Neuronal stem cell (in vitro differentiated cells): ENCODE results near the gene GOLGA6A.

Source experiments
- DNase-seq: peaks from one replicate; pipeline ENCODE4 v3.0.0-alpha.2; 2013; ENCODE audit warnings: low spot score
- H2AFZ ChIP-seq: one replicate; pipeline ENCODE4 v1.6.1; 2013; ENCODE audit warnings: mild to moderate bottlenecking, low read length, inconsistent platforms
- H2AK5ac ChIP-seq: 2 replicates; pipeline ENCODE4 v1.6.1; 2013; ENCODE audit warnings: low read depth, mild to moderate bottlenecking, inconsistent platforms, low read length, moderate library complexity, mixed read lengths
- H2BK120ac ChIP-seq: 2 replicates; pipeline ENCODE4 v1.6.1; 2013; ENCODE audit warnings: low read depth, mild to moderate bottlenecking, inconsistent platforms, low read length, moderate library complexity, mixed read lengths
- H2BK12ac ChIP-seq: one replicate; pipeline ENCODE4 v1.6.1; 2013; ENCODE audit warnings: low read length, inconsistent platforms
- H2BK15ac ChIP-seq: 2 replicates; pipeline ENCODE4 v1.6.1; 2013; ENCODE audit warnings: mild to moderate bottlenecking, low read length, inconsistent platforms, mixed read lengths
- H2BK5ac ChIP-seq: one replicate; pipeline ENCODE4 v1.6.1; 2013; ENCODE audit warnings: inconsistent platforms, mild to moderate bottlenecking, low read length, moderate library complexity
- H3K14ac ChIP-seq: one replicate; pipeline ENCODE4 v1.6.1; 2013; ENCODE audit warnings: low read length, inconsistent platforms
- H3K18ac ChIP-seq: 2 replicates; pipeline ENCODE4 v1.6.1; 2013; ENCODE audit warnings: low read length, inconsistent platforms
- H3K23ac ChIP-seq: 2 replicates; pipeline ENCODE4 v1.6.1; 2013; ENCODE audit warnings: low read depth, mild to moderate bottlenecking, mixed read lengths, low read length, inconsistent platforms; ENCODE audit not compliant: poor library complexity
- H3K27ac ChIP-seq: replicated peaks from 3 replicates; pipeline ENCODE4 v1.5.1; 2013; ENCODE audit warnings: low read length, inconsistent platforms
- H3K27me3 ChIP-seq, 3 experiments: 2 replicates each; pipeline ENCODE4 v1.6.1; 2013; ENCODE audit warnings: low read length in 3 of 3, mild to moderate bottlenecking in 2 of 3, inconsistent platforms in 1 of 3, low read depth in 1 of 3, mixed read lengths in 1 of 3, moderate library complexity in 1 of 3; ENCODE audit not compliant: control insufficient read depth in 3 of 3, insufficient read depth in 3 of 3
- H3K36me3 ChIP-seq, 2 donors: replicated peaks in 1 of 2; 2 replicates each; pipeline ENCODE4 v1.6.1; 2013; ENCODE audit warnings: low read length in 2 of 2; ENCODE audit not compliant: control insufficient read depth in 2 of 2, insufficient read depth in 2 of 2
- H3K4ac ChIP-seq: 2 replicates; pipeline ENCODE4 v1.6.1; 2013; ENCODE audit warnings: inconsistent platforms, mild to moderate bottlenecking, low read length, moderate library complexity
- H3K4me1 ChIP-seq, 2 donors: 1 replicate in 1 of 2; 2 replicates in 1 of 2; pipeline ENCODE4 v1.6.1; 2013; ENCODE audit warnings: low read length in 2 of 2, low read depth in 1 of 2; ENCODE audit not compliant: control insufficient read depth in 2 of 2, insufficient read depth in 1 of 2
- H3K4me2 ChIP-seq: one replicate; pipeline ENCODE4 v1.6.1; 2013; ENCODE audit warnings: mild to moderate bottlenecking, low read length, inconsistent platforms; ENCODE audit not compliant: insufficient read depth, poor library complexity, severe bottlenecking
- H3K4me3 ChIP-seq, 2 donors: 2 replicates each; pipeline ENCODE4 v1.5.1; 2013; ENCODE audit warnings: low read length in 2 of 2, mild to moderate bottlenecking in 2 of 2, inconsistent platforms in 1 of 2, moderate library complexity in 1 of 2
- H3K79me1 ChIP-seq: one replicate; pipeline ENCODE4 v1.6.1; 2013; ENCODE audit warnings: low read depth, mild to moderate bottlenecking, inconsistent platforms, low read length, moderate library complexity
- H3K9ac ChIP-seq: one replicate; pipeline ENCODE4 v1.6.1; 2013; ENCODE audit warnings: mild to moderate bottlenecking, low read depth, low read length, inconsistent platforms; ENCODE audit not compliant: poor library complexity
- H3K9me3 ChIP-seq, 2 donors: replicated peaks in 1 of 2; 2 replicates each; pipeline versions ENCODE3 to v1.6.1; 2013; ENCODE audit warnings: low read length in 2 of 2, mild to moderate bottlenecking in 2 of 2, inconsistent platforms in 1 of 2, low read depth in 1 of 2, mixed read lengths in 1 of 2, moderate library complexity in 1 of 2; ENCODE audit not compliant: control insufficient read depth in 2 of 2, insufficient read depth in 1 of 2
- H4K8ac ChIP-seq: one replicate; pipeline ENCODE4 v1.6.1; 2013; ENCODE audit warnings: low read depth, mild to moderate bottlenecking, inconsistent platforms, low read length, moderate library complexity
- H4K91ac ChIP-seq: one replicate; pipeline ENCODE4 v1.6.1; 2013; ENCODE audit warnings: low read length, low read depth, mild to moderate bottlenecking, inconsistent platforms; ENCODE audit not compliant: poor library complexity
- WGBS, 2 donors: extraction: QIAGEN DNeasy Blood & Tissue Kit; methylation state at CpG; one replicate each; pipeline ENCODE4 v1.1.7; 2013; ENCODE audit warnings: missing lambda C conversion rate in 2 of 2, mixed read lengths in 1 of 2; ENCODE audit not compliant: insufficient read length in 2 of 2, insufficient replicate concordance in 1 of 2; ENCODE audit errors: extremely low coverage in 2 of 2; 5-methylcytosine and 5-hydroxymethylcytosine counted together

GOLGA6A gene

GRCh38 chr15:74123658-74124057 lies 41.3 kb upstream of the GOLGA6A start:
- no peak overlapping the region for H4K91ac ChIP-seq
- no peak overlapping the region for H3K4ac ChIP-seq
- no peak overlapping the region for H2BK15ac ChIP-seq
- no peak overlapping the region for H3K14ac ChIP-seq
- no CpG with 5 or more reads among the region's 4 CpGs for WGBS, 2 donors
- no peak overlapping the region for H3K23ac ChIP-seq
- no peak overlapping the region for H2AFZ ChIP-seq
- no peak overlapping the region for H2BK12ac ChIP-seq
- no peak overlapping the region for H3K9ac ChIP-seq
- H4K8ac ChIP-seq: no peak overlapping the region
- H3K36me3 ChIP-seq: no peaks in the 10 kb centered on the region
- no peak overlapping the region for H2BK5ac ChIP-seq
- H3K18ac ChIP-seq: no peak overlapping the region
- H3K9me3 ChIP-seq: no peaks in the 10 kb centered on the region
- no peak overlapping the region for H3K4me3 ChIP-seq
- H2BK120ac ChIP-seq: no peak overlapping the region
- H2AK5ac ChIP-seq: no peak overlapping the region
- H3K79me1 ChIP-seq: no peaks in the 10 kb centered on the region
- H3K4me2 ChIP-seq: no peak overlapping the region
- H3K4me1 ChIP-seq: peaks cover 14 to 22% of the 10 kb centered on the region in 2 donors
- H3K27me3 ChIP-seq: peaks cover 8 to 18% (median 12%) of the 10 kb centered on the region in 3 experiments
- H3K27ac ChIP-seq: no peak overlapping the region
- DNase-seq: no peak

DNA sequence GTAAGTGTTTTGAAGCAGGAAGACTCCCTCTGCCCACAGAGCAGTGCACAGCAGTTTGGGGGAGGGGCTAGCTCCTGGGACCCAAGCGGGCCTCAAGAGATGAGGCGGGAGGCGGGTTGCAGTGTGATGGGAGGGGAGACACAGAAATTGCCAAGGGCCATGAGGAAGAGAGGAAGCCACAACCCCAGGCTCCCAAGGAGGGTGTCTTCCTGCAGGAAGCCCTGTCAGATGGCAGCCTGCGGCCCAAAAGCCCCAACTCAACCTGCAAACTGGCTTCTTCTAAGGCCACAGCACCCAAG lies 40.7 kb upstream of the GOLGA6A start:
- Histone ChIP-seq H3K4me1 (peaks cover 11 to 19% of the 10 kb centered on the region in 2 donors), H3K4me2 (no peak overlapping the region), H3K27me3 (peaks cover 2 to 12% (median 6%) of the 10 kb centered on the region in 3 experiments), H3K36me3 (no peaks in the 10 kb centered on the region), H3K23ac (no peak overlapping the region), H2BK15ac (no peak overlapping the region), H3K79me1 (no peaks in the 10 kb centered on the region), H3K14ac (no peak overlapping the region), H3K9ac (no peak overlapping the region), H2BK12ac (no peak overlapping the region), H2BK120ac (no peak overlapping the region), H2AFZ (peak overlapping the region; percentile 83), H3K18ac (peak overlapping the region; percentile 9), H3K4ac (no peak overlapping the region), H3K27ac (no peak overlapping the region), H3K4me3 (no peak overlapping the region), H4K8ac (no peak overlapping the region), H2AK5ac (no peak overlapping the region), H3K9me3 (no peaks in the 10 kb centered on the region), H4K91ac (no peak overlapping the region), H2BK5ac (no peak overlapping the region)
- no CpG with 5 or more reads among the region's 4 CpGs for WGBS, 2 donors
- DNase-seq: no peak

DNA sequence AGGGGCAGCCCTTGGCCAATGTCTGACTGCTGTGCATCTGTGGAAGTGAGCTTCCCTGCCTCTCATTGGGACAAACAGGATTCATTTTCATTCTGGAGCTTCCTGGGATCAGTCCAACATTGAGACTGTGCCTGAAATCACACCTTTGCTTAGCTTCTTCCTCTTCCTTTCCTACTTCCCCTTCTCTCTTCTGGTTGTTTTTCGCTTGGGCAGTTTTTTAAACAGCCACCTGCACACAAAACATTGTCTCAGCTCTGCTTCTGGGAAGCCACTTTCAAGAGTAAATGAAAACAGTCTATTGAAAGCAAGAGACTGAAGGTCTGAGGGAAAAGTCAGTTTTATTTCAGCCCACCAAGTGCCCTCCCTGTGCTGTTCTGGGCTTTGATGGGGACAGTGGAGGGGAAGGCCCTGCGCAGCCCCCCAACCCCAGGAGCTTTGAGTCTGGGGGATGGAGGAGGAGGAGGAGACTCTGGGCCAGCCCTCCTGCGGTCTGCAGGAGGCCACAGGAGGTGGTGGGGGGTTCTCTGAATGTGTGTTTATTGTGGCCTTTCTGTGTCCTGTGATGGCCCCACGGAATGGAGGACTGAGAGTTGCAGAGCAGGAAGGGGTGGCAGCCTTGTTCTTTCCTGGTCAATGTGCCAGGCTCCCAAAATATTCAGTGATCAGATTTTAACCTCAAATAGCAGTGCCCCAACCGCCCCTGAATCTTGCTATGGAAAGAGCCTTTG lies 40.2 kb upstream of the GOLGA6A start:
- Histone ChIP-seq H3K4ac (no peak overlapping the region), H2BK15ac (no peak overlapping the region), H3K27me3 (peaks cover 0 to 8% (median 6%) of the 10 kb centered on the region in 3 experiments), H3K79me1 (no peaks in the 10 kb centered on the region), H2BK120ac (no peak overlapping the region), H3K23ac (no peak overlapping the region), H2AK5ac (no peak overlapping the region), H2BK12ac (no peak overlapping the region), H3K4me2 (no peak overlapping the region), H2AFZ (peak overlapping the region; percentile 83), H4K8ac (no peak overlapping the region), H3K4me1 (peaks cover 11 to 17% of the 10 kb centered on the region in 2 donors), H3K4me3 (no peak overlapping the region), H3K9ac (no peak overlapping the region), H3K14ac (no peak overlapping the region), H4K91ac (no peak overlapping the region), H2BK5ac (no peak overlapping the region), H3K18ac (peak overlapping the region; percentile 78), H3K36me3 (no peaks in the 10 kb centered on the region), H3K27ac (no peak overlapping the region), H3K9me3 (no peaks in the 10 kb centered on the region)
- no peak for DNase-seq
- WGBS, 2 donors: no CpG with 5 or more reads among the region's 5 CpGs

- H3K4me1 ChIP-seq: peaks cover 11 to 13% of the 10 kb centered on the region in 2 donors
- H2BK5ac ChIP-seq: no peak overlapping the region
- H4K91ac ChIP-seq: no peak overlapping the region
- H3K18ac ChIP-seq: no peak overlapping the region
- no peak overlapping the region for H4K8ac ChIP-seq
- no peak overlapping the region for H3K4ac ChIP-seq
- no peak overlapping the region for H3K23ac ChIP-seq
- H2BK15ac ChIP-seq: no peak overlapping the region
- H3K4me3 ChIP-seq: peak overlapping the region in 1 of 2 donors; percentile 49
- H3K36me3 ChIP-seq: no peaks in the 10 kb centered on the region
- H3K79me1 ChIP-seq: no peaks in the 10 kb centered on the region
- H2AFZ ChIP-seq: peak overlapping the region; percentile 83
- no peak overlapping the region for H2BK12ac ChIP-seq
- H2AK5ac ChIP-seq: no peak overlapping the region
- no peak for DNase-seq
- no CpG with 5 or more reads among the region's 6 CpGs for WGBS, 2 donors
- H2BK120ac ChIP-seq: no peak overlapping the region
- no peak overlapping the region for H3K4me2 ChIP-seq
- no peak overlapping the region for H3K27ac ChIP-seq
- H3K27me3 ChIP-seq: peaks cover 0 to 2% (median 2%) of the 10 kb centered on the region in 3 experiments
- H3K9me3 ChIP-seq: no peaks in the 10 kb centered on the region
- no peak overlapping the region for H3K9ac ChIP-seq
- no peak overlapping the region for H3K14ac ChIP-seq
Observed at GRCh38 chr15:74121858-74122257, 39.5 kb upstream of the GOLGA6A start.
